Mesendoderm (in vitro differentiated cells): ENCODE results near the gene LRP11.
"Not testable (repeated sequence)": the region's sequence is repeated elsewhere in the genome, so short reads cannot be mapped to it uniquely, and the experiment has no call there.

Source experiments
- DNase-seq: peaks from one replicate; pipeline ENCODE4 v3.0.0; 2013
- H2AK5ac ChIP-seq: 2 replicates; pipeline ENCODE4 v1.6.1; 2013; ENCODE audit warnings: low read length, inconsistent platforms
- H2BK120ac ChIP-seq: 2 replicates; pipeline ENCODE4 v1.6.1; 2013; ENCODE audit warnings: low read depth, mild to moderate bottlenecking, low read length, moderate library complexity, mixed read lengths
- H2BK15ac ChIP-seq: replicated peaks from 2 replicates; pipeline ENCODE4 v1.6.1; 2013; ENCODE audit warnings: low read depth, mild to moderate bottlenecking, moderate library complexity
- H2BK5ac ChIP-seq: 2 replicates; pipeline ENCODE4 v1.6.1; 2013; ENCODE audit warnings: low read length, inconsistent platforms
- H3K18ac ChIP-seq: 2 replicates; pipeline ENCODE4 v1.6.1; 2013; ENCODE audit warnings: mild to moderate bottlenecking, low read length, mixed read lengths
- H3K23ac ChIP-seq: one replicate; pipeline ENCODE4 v1.6.1; 2013; ENCODE audit warnings: low read length
- H3K27ac ChIP-seq: 2 replicates; pipeline ENCODE4 v1.5.1; 2013; ENCODE audit warnings: low read depth, mild to moderate bottlenecking, inconsistent platforms, low read length, moderate library complexity
- H3K27me3 ChIP-seq: 2 replicates; pipeline ENCODE4 v1.6.1; 2013; ENCODE audit warnings: low read length, control low read depth, mild to moderate bottlenecking, inconsistent platforms; ENCODE audit not compliant: insufficient read depth, poor library complexity
- H3K36me3 ChIP-seq: 2 replicates; pipeline ENCODE4 v1.6.1; 2013; ENCODE audit warnings: low read length, inconsistent platforms; ENCODE audit not compliant: control insufficient read depth, insufficient read depth
- H3K4ac ChIP-seq: one replicate; pipeline ENCODE4 v1.6.1; 2013; ENCODE audit warnings: low read depth, mild to moderate bottlenecking, low read length, moderate library complexity
- H3K4me1 ChIP-seq: 2 replicates; pipeline ENCODE4 v1.6.1; 2013; ENCODE audit warnings: low read depth, low read length, inconsistent platforms; ENCODE audit not compliant: control insufficient read depth
- H3K4me2 ChIP-seq: 2 replicates; pipeline ENCODE4 v1.6.1; 2013; ENCODE audit warnings: low read length
- H3K4me3 ChIP-seq: 2 replicates; pipeline ENCODE4 v1.5.1; 2013; ENCODE audit warnings: mild to moderate bottlenecking, low read length
- H3K56ac ChIP-seq: one replicate; pipeline ENCODE4 v1.6.1; 2013; ENCODE audit warnings: low read length
- H3K79me1 ChIP-seq: 2 replicates; pipeline ENCODE4 v1.6.1; 2013; ENCODE audit warnings: low read length, inconsistent platforms
- H3K79me2 ChIP-seq: 2 replicates; pipeline ENCODE4 v1.6.1; 2013; ENCODE audit warnings: mild to moderate bottlenecking, low read length; ENCODE audit not compliant: control insufficient read depth, insufficient read depth
- H3K9ac ChIP-seq: 2 replicates; pipeline ENCODE4 v1.6.1; 2013; ENCODE audit warnings: low read length, inconsistent platforms
- H4K5ac ChIP-seq: one replicate; pipeline ENCODE4 v1.6.1; 2013; ENCODE audit warnings: low read length
- H4K8ac ChIP-seq: one replicate; pipeline ENCODE4 v1.6.1; 2013; ENCODE audit warnings: low read depth, mild to moderate bottlenecking, control low read depth, low read length, moderate library complexity
- WGBS: extraction: QIAGEN DNeasy Blood & Tissue Kit; methylation state at CpG from one replicate; pipeline ENCODE4 v1.1.7; 2013; ENCODE audit warnings: low lambda C conversion rate, missing lambda C conversion rate; ENCODE audit not compliant: insufficient coverage; ENCODE audit errors: extremely low coverage; 5-methylcytosine and 5-hydroxymethylcytosine counted together

LRP11 gene

GRCh38 chr6:149854532-149854931 is 9.6 kb downstream of the LRP11 start:
- H3K4me1 ChIP-seq, result no peaks in the 10 kb centered on the region
- no peak overlapping the region for H3K27ac ChIP-seq
- H2BK120ac ChIP-seq, result no peak overlapping the region
- H2AK5ac ChIP-seq, result no peak overlapping the region
- H2BK15ac ChIP-seq, result no peak overlapping the region
- no peaks in the 10 kb centered on the region for H3K79me1 ChIP-seq
- H3K4ac ChIP-seq, result no peak overlapping the region
- no CpG with 5 or more reads among the region's 6 CpGs for WGBS
- H3K36me3 ChIP-seq, result no peaks in the 10 kb centered on the region
- H3K4me2 ChIP-seq, result no peak overlapping the region
- H2BK5ac ChIP-seq, result no peak overlapping the region
- peak overlapping the region; percentile 7 for H3K56ac ChIP-seq
- no peak overlapping the region for H4K8ac ChIP-seq
- no peak overlapping the region for H3K23ac ChIP-seq
- no peaks in the 10 kb centered on the region for H3K27me3 ChIP-seq
- H3K4me3 ChIP-seq, result no peak overlapping the region
- H3K9ac ChIP-seq, result no peak overlapping the region
- no peak overlapping the region for H3K18ac ChIP-seq
- no peak for DNase-seq
- no peaks in the 10 kb centered on the region for H3K79me2 ChIP-seq
- H4K5ac ChIP-seq, result no peak overlapping the region

- H3K27ac ChIP-seq, result not testable (repeated sequence)
Measured at GRCh38 chr6:149854017-149854416, 10.1 kb downstream of the LRP11 start.

DNA sequence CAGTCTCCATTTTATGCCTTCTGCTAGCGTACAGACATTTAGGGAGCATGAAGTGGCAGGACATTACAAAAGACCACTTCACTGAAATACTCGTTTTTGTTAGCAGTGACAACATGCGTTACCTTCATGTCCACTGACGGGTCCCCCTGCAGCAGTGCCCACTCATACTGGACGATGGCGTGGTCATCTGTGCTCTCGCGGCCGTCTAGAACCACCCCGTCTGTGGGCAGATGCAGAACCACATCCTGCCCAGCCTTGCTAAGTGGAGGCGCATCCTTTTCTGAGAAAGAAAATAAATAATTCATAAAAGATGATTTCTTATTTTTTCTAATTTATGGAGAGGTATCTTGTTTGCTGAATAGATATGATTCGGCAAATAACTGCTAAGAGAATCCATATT is 11.3 kb downstream of the LRP11 start:
- Histone ChIP-seq H3K27ac (no peak overlapping the region), H4K5ac (no peak overlapping the region), H3K23ac (no peak overlapping the region), H3K4ac (no peak overlapping the region), H3K9ac (no peak overlapping the region), H3K4me2 (no peak overlapping the region), H2BK5ac (no peak overlapping the region), H3K79me2 (no peaks in the 10 kb centered on the region), H2BK120ac (no peak overlapping the region), H2BK15ac (no peak overlapping the region), H3K4me1 (no peaks in the 10 kb centered on the region), H3K79me1 (no peaks in the 10 kb centered on the region), H3K18ac (no peak overlapping the region), H3K27me3 (no peaks in the 10 kb centered on the region), H3K36me3 (no peaks in the 10 kb centered on the region), H4K8ac (no peak overlapping the region), H3K4me3 (no peak overlapping the region), H3K56ac (no peak overlapping the region), H2AK5ac (no peak overlapping the region)
- no peak for DNase-seq
- WGBS, result no CpG with 5 or more reads among the region's 12 CpGs

More at GRCh38 chr6:149854017-149854416, 10.1 kb downstream of the LRP11 start:
- H3K9ac ChIP-seq, DNase-seq, H3K18ac ChIP-seq, H2BK120ac ChIP-seq, H4K5ac ChIP-seq, H3K27me3 ChIP-seq, H3K4me2 ChIP-seq, H3K4me3 ChIP-seq, H3K56ac ChIP-seq, H3K4ac ChIP-seq, H3K4me1 ChIP-seq, H2AK5ac ChIP-seq, H3K79me2 ChIP-seq, H3K79me1 ChIP-seq, H3K23ac ChIP-seq, H3K36me3 ChIP-seq, H4K8ac ChIP-seq, H2BK15ac ChIP-seq, H2BK5ac ChIP-seq: not testable (repeated sequence)
- WGBS, result no CpG with 5 or more reads among the region's 4 CpGs

DNA sequence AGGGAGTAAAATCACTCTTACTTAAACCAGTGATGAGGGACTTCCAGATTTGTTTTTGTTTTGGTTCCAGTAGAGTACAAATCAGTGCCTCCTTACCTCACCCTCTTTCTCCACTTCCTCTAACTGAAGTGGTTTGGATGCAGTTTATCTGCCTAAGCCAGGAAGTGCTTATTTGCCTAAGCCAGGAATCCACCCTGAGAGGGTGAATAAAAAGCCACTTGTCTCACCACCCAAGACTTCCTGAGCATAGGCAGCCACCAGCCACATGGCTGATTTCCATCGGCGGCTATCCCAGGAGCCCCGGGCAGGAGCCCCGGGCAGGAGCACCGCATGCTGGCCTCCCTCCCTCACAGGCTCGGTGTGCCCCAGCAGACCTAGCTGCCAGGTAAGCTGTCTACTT is 12.0 kb downstream of the LRP11 start:
- no peaks in the 10 kb centered on the region for H3K79me1 ChIP-seq
- no peak overlapping the region for H3K27ac ChIP-seq
- peak; percentile 46 for DNase-seq
- H3K4me1 ChIP-seq, result no peaks in the 10 kb centered on the region
- H3K56ac ChIP-seq, result no peak overlapping the region
- no peak overlapping the region for H4K5ac ChIP-seq
- no peak overlapping the region for H3K4ac ChIP-seq
- no peak overlapping the region for H2BK15ac ChIP-seq
- no peaks in the 10 kb centered on the region for H3K79me2 ChIP-seq
- H3K4me2 ChIP-seq, result no peak overlapping the region
- H4K8ac ChIP-seq, result no peak overlapping the region
- no peak overlapping the region for H3K4me3 ChIP-seq
- no peak overlapping the region for H3K18ac ChIP-seq
- H3K23ac ChIP-seq, result no peak overlapping the region
- H2BK120ac ChIP-seq, result no peak overlapping the region
- no CpG with 5 or more reads among the region's 6 CpGs for WGBS
- H2AK5ac ChIP-seq, result no peak overlapping the region
- H3K36me3 ChIP-seq, result no peaks in the 10 kb centered on the region
- H3K9ac ChIP-seq, result no peak overlapping the region
- no peak overlapping the region for H2BK5ac ChIP-seq
- H3K27me3 ChIP-seq, result no peaks in the 10 kb centered on the region

- WGBS, result no CpG with 5 or more reads among the region's 5 CpGs
- Histone ChIP-seq H4K8ac (no peak overlapping the region), H2BK120ac (no peak overlapping the region), H2BK15ac (no peak overlapping the region), H2BK5ac (no peak overlapping the region), H3K27ac (no peak overlapping the region), H3K23ac (no peak overlapping the region), H4K5ac (no peak overlapping the region), H2AK5ac (no peak overlapping the region), H3K56ac (no peak overlapping the region), H3K36me3 (no peaks in the 10 kb centered on the region), H3K18ac (no peak overlapping the region), H3K4me3 (no peak overlapping the region), H3K9ac (no peak overlapping the region), H3K4me2 (no peak overlapping the region), H3K79me2 (no peaks in the 10 kb centered on the region), H3K79me1 (no peaks in the 10 kb centered on the region), H3K4ac (no peak overlapping the region), H3K27me3 (no peaks in the 10 kb centered on the region), H3K4me1 (no peaks in the 10 kb centered on the region)
- DNase-seq, result no peak
Measured at GRCh38 chr6:149851461-149852110, 12.6 kb downstream of the LRP11 start.

DNA sequence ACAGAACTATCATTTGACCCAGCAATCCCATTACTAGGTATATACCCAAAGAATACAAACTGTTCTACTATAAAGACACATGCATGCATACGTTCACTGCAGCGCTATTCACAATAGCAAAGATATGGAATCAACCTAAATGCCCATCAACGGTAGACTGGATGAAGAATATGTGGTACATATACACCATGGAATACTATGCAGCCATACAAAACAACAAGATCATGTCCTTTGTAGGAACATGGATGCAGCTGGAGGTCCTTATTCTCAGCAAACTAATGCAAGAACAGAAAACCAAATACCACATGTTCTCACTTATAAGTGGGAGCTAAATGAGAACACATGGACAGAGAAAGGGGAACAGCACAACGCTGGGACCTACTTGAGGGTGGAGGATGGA is 15.8 kb downstream of the LRP11 start:
- not testable (repeated sequence) for H3K27me3 ChIP-seq, H3K18ac ChIP-seq, H4K5ac ChIP-seq, H3K4me3 ChIP-seq, H3K4me2 ChIP-seq, H3K79me2 ChIP-seq, H2BK5ac ChIP-seq, H3K36me3 ChIP-seq, H3K56ac ChIP-seq, H3K23ac ChIP-seq, DNase-seq, H3K4ac ChIP-seq, H3K27ac ChIP-seq, H3K9ac ChIP-seq, H2AK5ac ChIP-seq, H4K8ac ChIP-seq, H3K79me1 ChIP-seq, H2BK15ac ChIP-seq, H2BK120ac ChIP-seq, H3K4me1 ChIP-seq
- no CpG with 5 or more reads among the region's 4 CpGs for WGBS
